Natural killer cell (primary cell): Measurements from ENCODE around the gene NR2F2. TPM values are rescaled to one million over a fixed set of nuclear protein-coding genes. Genes with fewer than 3 reads are reported as not detected.

Experiments
- ATAC-seq, 3 donors: fragments of 150-1000 bp in 2 of 3; fragments of 200-7000 bp in 1 of 3; cut with Tn5 transposase; 1 replicate in 1 of 3; 2 replicates in 2 of 3; pipeline ENCODE4 v1.10.0; 2021; ENCODE audit warnings: mild to moderate bottlenecking in 2 of 3, moderate library complexity in 2 of 3
- DNase-seq, 2 donors: peaks; one replicate each; pipeline versions ENCODE4 v3.0.0 to v3.0.0-alpha.2; 2013 to 2021; ENCODE audit warnings: mixed read lengths in 1 of 2
- H3K27ac ChIP-seq: one replicate; pipeline ENCODE4 v1.5.1; 2013; ENCODE audit warnings: mild to moderate bottlenecking, low read length
- H3K27me3 ChIP-seq: one replicate; pipeline ENCODE4 v1.6.1; 2013; ENCODE audit warnings: low read length; ENCODE audit not compliant: control insufficient read depth, insufficient read depth
- H3K36me3 ChIP-seq: one replicate; pipeline ENCODE4 v1.6.1; 2013; ENCODE audit warnings: low read length; ENCODE audit not compliant: control insufficient read depth, insufficient read depth
- H3K4me1 ChIP-seq: one replicate; pipeline ENCODE4 v1.6.1; 2013; ENCODE audit warnings: low read length; ENCODE audit not compliant: control insufficient read depth, insufficient read depth
- H3K4me3 ChIP-seq: one replicate; pipeline ENCODE4 v1.5.1; 2013; ENCODE audit warnings: low read length
- H3K9me3 ChIP-seq: one replicate; pipeline ENCODE4 v1.6.1; 2013; ENCODE audit warnings: low read length; ENCODE audit not compliant: control insufficient read depth, insufficient read depth
- H3K27ac Mint-ChIP-seq, 2 donors: one replicate each; pipeline ENCODE4 v1.8.0; 2022; ENCODE audit warnings: mild to moderate bottlenecking in 2 of 2, mixed read lengths in 2 of 2, moderate library complexity in 1 of 2
- H3K27me3 Mint-ChIP-seq, 2 donors: one replicate each; pipeline ENCODE4 v1.8.0; 2022; ENCODE audit warnings: low read depth in 2 of 2, mixed read lengths in 2 of 2
- H3K36me3 Mint-ChIP-seq: one replicate; pipeline ENCODE4 v1.8.0; 2022; ENCODE audit warnings: mixed read lengths
- H3K4me1 Mint-ChIP-seq, 2 donors: one replicate each; pipeline ENCODE4 v1.8.0; 2022; ENCODE audit warnings: mixed read lengths in 2 of 2
- H3K4me3 Mint-ChIP-seq: one replicate; pipeline ENCODE4 v1.8.0; 2022; ENCODE audit warnings: mild to moderate bottlenecking, moderate library complexity, mixed read lengths
- H3K9me3 Mint-ChIP-seq, 2 donors: one replicate each; pipeline ENCODE4 v1.8.0; 2022; ENCODE audit warnings: mixed read lengths in 2 of 2
- WGBS: methylation state at CpG from one replicate; pipeline ENCODE4 v1.1.7; 2013; ENCODE audit warnings: missing lambda C conversion rate; ENCODE audit not compliant: insufficient coverage; 5-methylcytosine and 5-hydroxymethylcytosine counted together
- intact Hi-C: fragments of 100-400 bp; cut with micrococcal nuclease; formaldehyde crosslinking; loops from one replicate; pipeline ENCODE4 v1.14.2; 2022
- total RNA-seq, 4 donors: library from RNA; stranded (reverse); fragments of 120-200 nt in 1 of 4; gene quantifications; one replicate each; pipeline versions ENCODE4 v1.2.3 to v1.2.4, GENCODE V29; 2013 to 2022
- TF ChIP-seq, protein P1 (sequence below): fragments of 200-600 bp; IDR thresholded peaks from one replicate; pipeline ENCODE4 v1.8.0; 2022; ENCODE audit warnings: antibody characterized with exemption

Gene NR2F2
- total RNA-seq, 3 donors from 2014 or later (not counting 1 experiment from before 2014, with no cell fraction given), result not detected

DNA sequence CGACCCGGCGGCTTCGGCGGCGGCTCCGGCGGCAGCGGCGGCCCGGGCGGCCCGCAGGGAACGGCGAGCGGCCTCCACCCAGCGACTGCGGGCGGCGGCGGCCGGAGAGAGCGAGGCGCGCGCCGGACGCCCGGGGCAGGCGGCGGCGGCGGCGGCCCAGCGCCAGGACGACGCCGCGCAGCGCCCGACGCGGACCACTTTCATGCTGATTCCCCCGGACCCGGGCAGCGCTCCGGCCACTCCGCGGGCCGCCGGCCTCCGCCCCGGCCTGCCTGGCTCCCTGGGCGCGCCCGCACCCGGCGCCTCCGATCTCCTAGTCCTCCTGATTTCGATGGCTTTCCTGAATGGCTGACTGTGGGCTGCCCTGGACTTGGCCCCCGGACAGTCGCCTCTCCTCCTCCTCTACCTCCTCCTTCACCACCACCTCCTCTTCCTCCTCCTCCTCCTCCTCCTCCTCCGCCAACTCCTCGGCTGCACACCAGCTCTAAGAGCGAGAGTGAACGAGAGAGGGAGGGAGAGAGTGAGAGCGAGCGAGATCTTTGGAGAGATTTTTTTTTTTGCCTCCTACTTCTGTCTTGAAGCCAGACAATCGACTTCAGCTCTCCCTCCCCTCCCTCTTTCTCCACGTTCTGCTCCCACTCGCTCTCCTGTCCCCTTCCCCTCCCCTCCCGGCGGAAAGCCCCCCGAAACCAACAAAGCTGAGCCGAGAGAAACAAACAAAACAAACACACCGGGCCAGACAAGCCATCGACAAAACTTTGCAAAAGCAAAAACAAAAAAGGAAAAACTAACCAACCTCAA, 844 bp downstream of the NR2F2 start:
- H3K4me1 Mint-ChIP-seq, result peaks cover 28 to 37% of the 10 kb centered on the region in 2 donors
- peak overlapping the region; percentile 93 for H3K4me3 Mint-ChIP-seq
- peaks cover 32% of the 10 kb centered on the region for H3K36me3 Mint-ChIP-seq
- peak overlapping the region; percentile 8 to 73 for H3K27ac Mint-ChIP-seq
- TF ChIP-seq, protein P1, sequence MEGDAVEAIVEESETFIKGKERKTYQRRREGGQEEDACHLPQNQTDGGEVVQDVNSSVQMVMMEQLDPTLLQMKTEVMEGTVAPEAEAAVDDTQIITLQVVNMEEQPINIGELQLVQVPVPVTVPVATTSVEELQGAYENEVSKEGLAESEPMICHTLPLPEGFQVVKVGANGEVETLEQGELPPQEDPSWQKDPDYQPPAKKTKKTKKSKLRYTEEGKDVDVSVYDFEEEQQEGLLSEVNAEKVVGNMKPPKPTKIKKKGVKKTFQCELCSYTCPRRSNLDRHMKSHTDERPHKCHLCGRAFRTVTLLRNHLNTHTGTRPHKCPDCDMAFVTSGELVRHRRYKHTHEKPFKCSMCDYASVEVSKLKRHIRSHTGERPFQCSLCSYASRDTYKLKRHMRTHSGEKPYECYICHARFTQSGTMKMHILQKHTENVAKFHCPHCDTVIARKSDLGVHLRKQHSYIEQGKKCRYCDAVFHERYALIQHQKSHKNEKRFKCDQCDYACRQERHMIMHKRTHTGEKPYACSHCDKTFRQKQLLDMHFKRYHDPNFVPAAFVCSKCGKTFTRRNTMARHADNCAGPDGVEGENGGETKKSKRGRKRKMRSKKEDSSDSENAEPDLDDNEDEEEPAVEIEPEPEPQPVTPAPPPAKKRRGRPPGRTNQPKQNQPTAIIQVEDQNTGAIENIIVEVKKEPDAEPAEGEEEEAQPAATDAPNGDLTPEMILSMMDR, result no peak
- peaks cover 76% of the 10 kb centered on the region for H3K27me3 ChIP-seq
- no peak for ATAC-seq
- no peaks in the 10 kb centered on the region for H3K36me3 ChIP-seq
- peaks cover 33% of the 10 kb centered on the region for H3K4me1 ChIP-seq
- WGBS, result 5% methylated on average over 71 of the region's 77 CpGs
- no peak overlapping the region for H3K27ac ChIP-seq
- H3K4me3 ChIP-seq, result no peak overlapping the region
- H3K9me3 Mint-ChIP-seq, result peaks cover 0 to 5% of the 10 kb centered on the region in 2 donors
- intact Hi-C loops, result loop anchor here (2.0 kb wide), 1 partner anchor 25 kb away; no protein-coding TSS in a partner anchor
- H3K9me3 ChIP-seq, result peaks cover 16% of the 10 kb centered on the region
- DNase-seq, result no peak
- peaks cover 65 to 73% of the 10 kb centered on the region in 2 donors for H3K27me3 Mint-ChIP-seq

GRCh38 chr15:96331945-96332636, 1.6 kb downstream of the NR2F2 start:
- ATAC-seq, result no peak
- Histone ChIP-seq H3K27me3 (peaks cover 73% of the 10 kb centered on the region), H3K36me3 (no peaks in the 10 kb centered on the region), H3K4me3 (no peak overlapping the region), H3K4me1 (peaks cover 29% of the 10 kb centered on the region), H3K9me3 (peaks cover 11% of the 10 kb centered on the region), H3K27ac (no peak overlapping the region)
- TF ChIP-seq, protein P1, result no peak
- no peak for DNase-seq
- H3K9me3 Mint-ChIP-seq, result peaks cover 0 to 5% of the 10 kb centered on the region in 2 donors
- intact Hi-C loops, result loop anchor here (2.0 kb wide), 1 partner anchor 25 kb away; no protein-coding TSS in a partner anchor
- peak overlapping the region in 1 of 2 donors; percentile 57 for H3K27ac Mint-ChIP-seq
- 13% methylated on average over 70 of the region's 70 CpGs for WGBS
- peaks cover 28% of the 10 kb centered on the region for H3K36me3 Mint-ChIP-seq
- H3K27me3 Mint-ChIP-seq, result peaks cover 65 to 71% of the 10 kb centered on the region in 2 donors
- H3K4me1 Mint-ChIP-seq, result peaks cover 21 to 30% of the 10 kb centered on the region in 2 donors
- H3K4me3 Mint-ChIP-seq, result peak overlapping the region; percentile 77

DNA sequence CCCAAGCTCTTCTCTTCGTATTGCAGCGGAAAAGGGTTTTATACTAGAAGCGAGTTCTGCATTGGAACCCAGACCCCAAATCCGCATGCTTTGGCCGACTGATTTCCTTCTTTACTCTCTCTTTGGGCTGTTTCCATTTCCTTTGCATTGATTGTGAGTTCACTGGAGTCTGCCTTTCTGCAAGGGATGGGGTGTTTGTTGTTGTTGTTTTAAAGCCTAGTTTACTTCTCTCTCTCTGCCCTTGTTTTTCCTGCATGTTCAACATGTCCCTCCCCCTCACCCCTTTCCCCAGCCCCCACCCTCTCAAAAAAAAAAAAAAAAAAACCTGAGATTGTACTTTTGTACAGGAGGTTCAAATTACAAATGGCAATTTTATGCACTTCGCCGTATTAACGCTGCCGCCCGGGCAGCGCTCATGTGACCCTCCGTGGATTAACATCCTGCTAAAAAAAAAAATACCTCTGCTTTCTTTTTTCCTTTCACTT, 2.2 kb downstream of the NR2F2 start:
- DNase-seq (no peak), ATAC-seq (no peak)
- H3K4me3 Mint-ChIP-seq, result peak overlapping the region; percentile 77
- no peak overlapping the region for H3K27ac ChIP-seq
- intact Hi-C loops, result no loop called here
- peaks cover 29% of the 10 kb centered on the region for H3K4me1 ChIP-seq
- H3K9me3 Mint-ChIP-seq, result peaks cover 0 to 5% of the 10 kb centered on the region in 2 donors
- H3K27me3 Mint-ChIP-seq, result peaks cover 65 to 73% of the 10 kb centered on the region in 2 donors
- H3K4me1 Mint-ChIP-seq, result peaks cover 21 to 29% of the 10 kb centered on the region in 2 donors
- H3K4me3 ChIP-seq, result no peak overlapping the region
- H3K9me3 ChIP-seq, result peaks cover 11% of the 10 kb centered on the region
- peaks cover 71% of the 10 kb centered on the region for H3K27me3 ChIP-seq
- peaks cover 28% of the 10 kb centered on the region for H3K36me3 Mint-ChIP-seq
- peak overlapping the region in 1 of 2 donors; percentile 57 for H3K27ac Mint-ChIP-seq
- no peaks in the 10 kb centered on the region for H3K36me3 ChIP-seq
- 10% methylated on average over 12 of the region's 12 CpGs for WGBS
- TF ChIP-seq, protein P1, result no peak
